CD14-positive monocyte (primary cell): ENCODE data around the gene IKBKG. TPM values are rescaled to one million over a fixed set of nuclear protein-coding genes. Genes with fewer than 3 reads are reported as not detected.
A peak's percentile ranks its signal among the peaks of the same experiment; 100 is the strongest.

ENCODE experiments used
- DNase-seq, 3 donors: peaks; one replicate each; pipeline ENCODE4 v3.0.0-alpha.2; 2011 to 2022
- H2AFZ ChIP-seq: 2 replicates; pipeline ENCODE4 v1.6.0; 2012; ENCODE audit warnings: mild to moderate bottlenecking, low read depth, low read length, inconsistent platforms; ENCODE audit not compliant: insufficient read depth, poor library complexity, severe bottlenecking
- H3K27ac ChIP-seq, 2 donors: 1 replicate in 1 of 2; 2 replicates in 1 of 2; pipeline ENCODE4 v1.5.1; 2012 to 2013; ENCODE audit warnings: low read length in 2 of 2, control low read depth in 1 of 2, inconsistent platforms in 1 of 2, low read depth in 1 of 2, mild to moderate bottlenecking in 1 of 2
- H3K27me3 ChIP-seq, 2 donors: one replicate each; pipeline versions ENCODE4 v1.6.0 to v1.6.1; 2011 to 2013; ENCODE audit warnings: low read length in 2 of 2; ENCODE audit not compliant: control insufficient read depth in 2 of 2, insufficient read depth in 2 of 2
- H3K36me3 ChIP-seq, 2 donors: replicated peaks in 1 of 2; 1 replicate in 1 of 2; 2 replicates in 1 of 2; pipeline versions ENCODE4 v1.5.1 to v1.6.1; 2012 to 2013; ENCODE audit warnings: low read length in 2 of 2, control low read depth in 1 of 2, inconsistent platforms in 1 of 2, mild to moderate bottlenecking in 1 of 2; ENCODE audit not compliant: insufficient read depth in 2 of 2, control insufficient read depth in 1 of 2
- H3K4me1 ChIP-seq, 2 donors: 1 replicate in 1 of 2; 2 replicates in 1 of 2; pipeline versions ENCODE4 v1.5.1 to v1.6.1; 2012 to 2013; ENCODE audit warnings: low read length in 2 of 2, control low read depth in 1 of 2, inconsistent platforms in 1 of 2, mild to moderate bottlenecking in 1 of 2, moderate library complexity in 1 of 2; ENCODE audit not compliant: insufficient read depth in 2 of 2, control insufficient read depth in 1 of 2
- H3K4me2 ChIP-seq: replicated peaks from 2 replicates; pipeline ENCODE3; 2012; ENCODE audit warnings: low read length, moderate library complexity, mild to moderate bottlenecking; ENCODE audit not compliant: poor library complexity, severe bottlenecking; ENCODE audit errors: extremely low read depth
- H3K4me3 ChIP-seq, 3 experiments: fragments of 200-600 bp in 1 of 3; sonication (generic) in 1 of 3; replicated peaks in 1 of 3; 1 replicate in 2 of 3; 2 replicates in 1 of 3; pipeline ENCODE4 v1.5.1; 2011 to 2013; ENCODE audit warnings: low read length in 3 of 3, mild to moderate bottlenecking in 3 of 3, control low read depth in 2 of 3, low read depth in 2 of 3, inconsistent platforms in 1 of 3, moderate library complexity in 1 of 3
- H3K79me2 ChIP-seq: 2 replicates; pipeline ENCODE4 v1.6.0; 2012; ENCODE audit warnings: mild to moderate bottlenecking, control low read depth, inconsistent platforms, low read length, moderate library complexity; ENCODE audit not compliant: insufficient read depth
- H3K9ac ChIP-seq: 2 replicates; pipeline ENCODE4 v1.6.0; 2017; ENCODE audit warnings: low read length, mild to moderate bottlenecking; ENCODE audit not compliant: insufficient read depth, poor library complexity, severe bottlenecking
- H3K9me3 ChIP-seq, 2 donors: replicated peaks in 1 of 2; 1 replicate in 1 of 2; 2 replicates in 1 of 2; pipeline versions ENCODE4 v1.5.1 to v1.6.1; 2012 to 2013; ENCODE audit warnings: low read length in 2 of 2, control low read depth in 1 of 2; ENCODE audit not compliant: control insufficient read depth in 1 of 2, insufficient read depth in 1 of 2
- H4K20me1 ChIP-seq: 2 replicates; pipeline ENCODE4 v1.6.0; 2012; ENCODE audit warnings: mild to moderate bottlenecking, low read length, control low read depth, moderate library complexity; ENCODE audit not compliant: insufficient read depth
- H3K27ac Mint-ChIP-seq, 7 donors: one replicate each; pipeline ENCODE4 v1.8.0; 2020; ENCODE audit warnings: mild to moderate bottlenecking in 7 of 7, mixed read lengths in 7 of 7, moderate library complexity in 6 of 7, inconsistent platforms in 2 of 7
- H3K27me3 Mint-ChIP-seq, 3 donors: one replicate each; pipeline ENCODE4 v1.8.0; 2021 to 2022; ENCODE audit warnings: low read depth in 3 of 3, mild to moderate bottlenecking in 3 of 3, mixed read lengths in 3 of 3, moderate library complexity in 3 of 3, inconsistent platforms in 1 of 3
- H3K36me3 Mint-ChIP-seq, 2 donors: one replicate each; pipeline ENCODE4 v1.8.0; 2020; ENCODE audit warnings: mixed read lengths in 2 of 2, inconsistent platforms in 1 of 2, mild to moderate bottlenecking in 1 of 2
- H3K4me1 Mint-ChIP-seq: one replicate; pipeline ENCODE4 v1.8.0; 2020; ENCODE audit warnings: mild to moderate bottlenecking, mixed read lengths
- H3K4me3 Mint-ChIP-seq, 2 donors: one replicate each; pipeline ENCODE4 v1.8.0; 2020; ENCODE audit warnings: mild to moderate bottlenecking in 2 of 2, mixed read lengths in 2 of 2, moderate library complexity in 1 of 2
- H3K9me3 Mint-ChIP-seq, 7 donors: one replicate each; pipeline ENCODE4 v1.8.0; 2020 to 2022; ENCODE audit warnings: mixed read lengths in 7 of 7, mild to moderate bottlenecking in 6 of 7, moderate library complexity in 6 of 7, inconsistent platforms in 2 of 7
- WGBS: methylation state at CpG from one replicate; pipeline ENCODE4 v1.1.5; 2013; ENCODE audit warnings: missing lambda C conversion rate; ENCODE audit not compliant: insufficient coverage; 5-methylcytosine and 5-hydroxymethylcytosine counted together
- intact Hi-C, 2 donors: fragments of 100-400 bp; cut with micrococcal nuclease; formaldehyde crosslinking; loops; one replicate each; pipeline versions ENCODE4 v1.15.0 to v1.15.1; 2023
- polyA plus RNA-seq, 3 donors: library from polyadenylated mRNA; depleted of rRNA in 1 of 3; unstranded in 2 of 3; stranded (reverse) in 1 of 3; fragments of 300-500 nt in 2 of 3; fragments of >200 nt in 1 of 3; fragmentation: Illumina TruSeq in 2 of 3; gene quantifications; 1 replicate in 2 of 3; 2 replicates in 1 of 3; pipeline ENCODE4 v1.2.3, GENCODE V29; 2012 to 2021
- TF ChIP-seq, protein P1 (sequence below): fragments of 200-600 bp; IDR thresholded peaks from one replicate; pipeline ENCODE4 v1.8.0; 2022; ENCODE audit warnings: antibody characterized with exemption, mild to moderate bottlenecking

IKBKG gene
- polyA plus RNA-seq, 3 donors, result 31.3 to 60.8 (median 33.7) TPM

- H3K4me3 Mint-ChIP-seq, result no peak overlapping the region
- no peak overlapping the region for H3K4me3 ChIP-seq
Measured at GRCh38 chrX:154512879-154513553, 34.4 kb upstream of the IKBKG start.

DNA sequence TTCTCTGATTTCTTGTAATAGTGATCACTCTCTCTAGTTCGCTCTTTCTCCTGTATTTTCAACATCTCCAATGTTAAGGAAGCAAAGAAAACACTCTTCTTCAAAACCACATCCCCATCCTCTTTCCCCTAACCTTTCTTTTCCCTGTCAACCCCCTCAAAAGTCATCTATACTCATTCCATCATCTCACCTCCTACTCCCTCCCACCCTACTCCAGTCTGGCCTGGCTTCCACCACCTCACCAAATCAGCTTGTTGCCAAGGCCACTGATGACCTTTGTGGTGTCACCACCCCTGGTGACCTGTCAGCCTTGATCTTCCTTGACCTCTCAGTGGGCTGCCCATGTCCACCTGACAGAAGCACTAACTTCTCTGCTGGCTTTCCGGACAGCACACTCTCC is 33.7 kb upstream of the IKBKG start:
- intact Hi-C loops, result no loop called here
- peaks cover 19 to 20% of the 10 kb centered on the region in 2 donors for H3K36me3 Mint-ChIP-seq
- 100% methylated on average over 2 of the region's 2 CpGs for WGBS
- H3K4me3 Mint-ChIP-seq, result no peak overlapping the region
- Histone ChIP-seq H3K9me3 (peaks cover 0 to 10% of the 10 kb centered on the region in 2 donors), H3K9ac (no peak overlapping the region), H2AFZ (no peak overlapping the region), H3K4me2 (no peak overlapping the region), H3K27me3 (no peaks in the 10 kb centered on the region), H3K27ac (no peak overlapping the region), H4K20me1 (no peaks in the 10 kb centered on the region), H3K79me2 (peaks cover 3% of the 10 kb centered on the region), H3K4me1 (peaks cover 13 to 14% of the 10 kb centered on the region in 2 donors), H3K4me3 (no peak overlapping the region), H3K36me3 (peaks cover 0 to 13% of the 10 kb centered on the region in 2 donors)
- TF ChIP-seq, protein P1, sequence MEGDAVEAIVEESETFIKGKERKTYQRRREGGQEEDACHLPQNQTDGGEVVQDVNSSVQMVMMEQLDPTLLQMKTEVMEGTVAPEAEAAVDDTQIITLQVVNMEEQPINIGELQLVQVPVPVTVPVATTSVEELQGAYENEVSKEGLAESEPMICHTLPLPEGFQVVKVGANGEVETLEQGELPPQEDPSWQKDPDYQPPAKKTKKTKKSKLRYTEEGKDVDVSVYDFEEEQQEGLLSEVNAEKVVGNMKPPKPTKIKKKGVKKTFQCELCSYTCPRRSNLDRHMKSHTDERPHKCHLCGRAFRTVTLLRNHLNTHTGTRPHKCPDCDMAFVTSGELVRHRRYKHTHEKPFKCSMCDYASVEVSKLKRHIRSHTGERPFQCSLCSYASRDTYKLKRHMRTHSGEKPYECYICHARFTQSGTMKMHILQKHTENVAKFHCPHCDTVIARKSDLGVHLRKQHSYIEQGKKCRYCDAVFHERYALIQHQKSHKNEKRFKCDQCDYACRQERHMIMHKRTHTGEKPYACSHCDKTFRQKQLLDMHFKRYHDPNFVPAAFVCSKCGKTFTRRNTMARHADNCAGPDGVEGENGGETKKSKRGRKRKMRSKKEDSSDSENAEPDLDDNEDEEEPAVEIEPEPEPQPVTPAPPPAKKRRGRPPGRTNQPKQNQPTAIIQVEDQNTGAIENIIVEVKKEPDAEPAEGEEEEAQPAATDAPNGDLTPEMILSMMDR, result no peak
- H3K27ac Mint-ChIP-seq, result peak overlapping the region in 2 of 7 donors; percentile 7 to 81
- H3K9me3 Mint-ChIP-seq, result peaks cover 0 to 35% (median 13%) of the 10 kb centered on the region in 7 donors
- H3K27me3 Mint-ChIP-seq, result peaks cover 0 to 10% (median 0%) of the 10 kb centered on the region in 3 donors
- peaks cover 11% of the 10 kb centered on the region for H3K4me1 Mint-ChIP-seq
- DNase-seq, result no peak

More at GRCh38 chrX:154512879-154513553, 34.4 kb upstream of the IKBKG start:
- no peaks in the 10 kb centered on the region for H3K27me3 ChIP-seq
- no peak for DNase-seq
- peaks cover 0 to 12% (median 0%) of the 10 kb centered on the region in 3 donors for H3K27me3 Mint-ChIP-seq
- peaks cover 0 to 39% (median 13%) of the 10 kb centered on the region in 7 donors for H3K9me3 Mint-ChIP-seq
- no peak overlapping the region for H3K4me2 ChIP-seq
- 98% methylated on average over 7 of the region's 16 CpGs for WGBS
- no peak overlapping the region for H2AFZ ChIP-seq
- H3K4me1 Mint-ChIP-seq, result peaks cover 11% of the 10 kb centered on the region
- no peak overlapping the region for H3K9ac ChIP-seq
- H3K79me2 ChIP-seq, result peaks cover 3% of the 10 kb centered on the region
- H3K36me3 Mint-ChIP-seq, result peaks cover 23 to 26% of the 10 kb centered on the region in 2 donors
- H3K4me1 ChIP-seq, result peaks cover 13 to 14% of the 10 kb centered on the region in 2 donors
- H3K27ac Mint-ChIP-seq, result no peak overlapping the region
- H3K27ac ChIP-seq, result no peak overlapping the region
- no peaks in the 10 kb centered on the region for H4K20me1 ChIP-seq
- H3K36me3 ChIP-seq, result peaks cover 0 to 16% of the 10 kb centered on the region in 2 donors
- intact Hi-C loops, result no loop called here
- TF ChIP-seq, protein P1, result no peak
- peaks cover 0 to 10% of the 10 kb centered on the region in 2 donors for H3K9me3 ChIP-seq
